Vagina (tissue), 2 donors: ENCODE data around the gene MEIKIN. TPM values are rescaled to one million over a fixed set of nuclear protein-coding genes. Genes with fewer than 3 reads are reported as not detected.

Source experiments
- DNase-seq, 2 donors: peaks; one replicate each; pipeline ENCODE4 v3.0.0-alpha.2; 2017; ENCODE audit errors: extremely low spot score in 2 of 2
- H3K27ac ChIP-seq: fragments of 200-600 bp; sonication (generic); one replicate; pipeline ENCODE4 v1.5.1; 2019
- H3K27me3 ChIP-seq: fragments of 200-600 bp; sonication (generic); one replicate; pipeline ENCODE4 v1.5.1; 2019
- H3K36me3 ChIP-seq, 2 donors: fragments of 200-600 bp; sonication (generic); one replicate each; pipeline ENCODE4 v1.5.1; 2017 to 2019
- H3K4me1 ChIP-seq: fragments of 200-600 bp; sonication (generic); one replicate; pipeline ENCODE4 v1.5.1; 2019
- H3K4me3 ChIP-seq, 2 donors: fragments of 200-600 bp; sonication (generic); 1 replicate in 1 of 2; 2 replicates in 1 of 2; pipeline ENCODE4 v1.5.1; 2016 to 2019
- H3K9me3 ChIP-seq: fragments of 200-600 bp; sonication (generic); one replicate; pipeline ENCODE4 v1.5.1; 2019
- CTCF ChIP-seq, 3 experiments: fragments of 450-650 bp in 2 of 3; fragments of 200-600 bp in 1 of 3; sonication (generic) in 1 of 3; IDR thresholded peaks; one replicate each; pipeline ENCODE4 v1.5.1; 2017 to 2019; ENCODE audit warnings: antibody characterized with exemption in 3 of 3, mild to moderate bottlenecking in 2 of 3, moderate library complexity in 2 of 3
- POLR2A ChIP-seq, 2 donors: fragments of 450-650 bp; IDR thresholded peaks; one replicate each; pipeline ENCODE4 v1.6.1; 2017; ENCODE audit warnings: antibody characterized with exemption in 2 of 2, mild to moderate bottlenecking in 2 of 2, moderate library complexity in 2 of 2
- POLR2AphosphoS5 ChIP-seq, 2 donors: sonication (generic); formaldehyde crosslinking; IDR thresholded peaks; one replicate each; pipeline ENCODE4 v1.9.0; 2017; ENCODE audit warnings: antibody characterized with exemption in 2 of 2, mild to moderate bottlenecking in 2 of 2, low read depth in 1 of 2; ENCODE audit not compliant: insufficient read depth in 1 of 2
- intact Hi-C: fragments of 100-400 bp; cut with DNase I; formaldehyde crosslinking; loops from one replicate; pipeline ENCODE4 v1.15.1; 2023
- total RNA-seq: library from RNA; depleted of rRNA; stranded (reverse); fragments of >200 nt; gene quantifications from one replicate; pipeline ENCODE4 v1.2.3, GENCODE V29; 2016

Gene MEIKIN
- total RNA-seq, 1 donor from 2014 or later, result not detected

GRCh38 chr5:131974622-131974955 lies 29.1 kb upstream of the MEIKIN start:
- Histone ChIP-seq H3K27me3 (no peaks in the 10 kb centered on the region), H3K4me3 (no peak overlapping the region), H3K9me3 (no peaks in the 10 kb centered on the region), H3K27ac (no peak overlapping the region), H3K4me1 (no peaks in the 10 kb centered on the region), H3K36me3 (no peaks in the 10 kb centered on the region)
- TF ChIP-seq POLR2AphosphoS5 (IDR thresholded peaks at IDR 0.05; ENCODE audit: insufficient read depth in 1 of 2, low read depth in 1 of 2) (no peak), CTCF (IDR thresholded peaks at IDR 0.05) (no peak), POLR2A (IDR thresholded peaks at IDR 0.05) (no peak)
- intact Hi-C loops, result no loop called here
- DNase-seq, result peak in 1 of 2 donors; percentile 81

- no peak for DNase-seq
- no peak overlapping the region for H3K4me3 ChIP-seq
Measured at GRCh38 chr5:131974016-131974415, 28.6 kb upstream of the MEIKIN start.

DNA sequence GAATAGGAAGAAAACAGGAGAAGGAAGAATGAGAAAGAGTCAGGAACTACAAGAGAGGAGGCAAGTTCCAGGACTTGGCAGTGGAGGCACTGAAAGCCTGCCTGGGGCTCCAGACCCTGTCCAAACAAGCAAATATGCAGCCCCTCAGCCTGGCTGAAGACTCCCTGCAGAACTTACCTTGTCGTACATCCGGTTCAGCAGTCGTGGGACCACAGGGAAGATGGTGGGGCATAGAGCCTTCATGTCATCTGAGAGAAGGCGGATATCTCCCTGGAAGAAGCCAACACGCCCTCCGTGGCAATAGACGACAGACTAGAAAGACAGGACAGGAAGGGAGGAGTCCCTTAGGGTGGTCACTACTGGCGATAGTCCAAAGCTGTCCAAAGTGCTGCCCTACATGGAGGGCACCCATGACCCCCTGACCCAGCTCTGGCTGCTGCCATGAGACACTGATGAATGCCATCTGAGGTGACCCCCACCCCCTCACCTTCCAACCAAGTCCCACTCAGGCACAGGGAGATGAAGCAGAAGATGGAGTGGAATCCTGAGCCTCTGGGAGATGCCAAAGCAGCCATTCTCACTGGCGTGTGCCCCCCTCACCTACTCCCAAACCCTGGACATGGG lies 27.7 kb upstream of the MEIKIN start:
- no peak for DNase-seq
- Histone ChIP-seq H3K4me3 (no peak overlapping the region), H3K9me3 (no peaks in the 10 kb centered on the region), H3K36me3 (no peaks in the 10 kb centered on the region), H3K4me1 (no peaks in the 10 kb centered on the region), H3K27ac (no peak overlapping the region), H3K27me3 (no peaks in the 10 kb centered on the region)
- intact Hi-C loops, result no loop called here
- TF ChIP-seq POLR2AphosphoS5 (IDR thresholded peaks at IDR 0.05; ENCODE audit: insufficient read depth in 1 of 2, low read depth in 1 of 2), result no peak
- TF ChIP-seq POLR2A (IDR thresholded peaks at IDR 0.05), result no peak
- TF ChIP-seq CTCF (IDR thresholded peaks at IDR 0.05), result no peak

More at GRCh38 chr5:131974016-131974415, 28.6 kb upstream of the MEIKIN start:
- H3K27me3 ChIP-seq, result no peaks in the 10 kb centered on the region
- intact Hi-C loops, result no loop called here
- H3K9me3 ChIP-seq, result no peaks in the 10 kb centered on the region
- H3K36me3 ChIP-seq, result no peaks in the 10 kb centered on the region
- TF ChIP-seq CTCF (IDR thresholded peaks at IDR 0.05), result no peak
- TF ChIP-seq POLR2A (IDR thresholded peaks at IDR 0.05), result no peak
- no peak for TF ChIP-seq POLR2AphosphoS5 (IDR thresholded peaks at IDR 0.05; ENCODE audit: insufficient read depth in 1 of 2, low read depth in 1 of 2)
- no peak overlapping the region for H3K27ac ChIP-seq
- no peaks in the 10 kb centered on the region for H3K4me1 ChIP-seq

GRCh38 chr5:131968396-131968954 lies 23.0 kb upstream of the MEIKIN start:
- no peak overlapping the region for H3K27ac ChIP-seq
- no peak for TF ChIP-seq POLR2AphosphoS5 (IDR thresholded peaks at IDR 0.05; ENCODE audit: insufficient read depth in 1 of 2, low read depth in 1 of 2)
- TF ChIP-seq CTCF (IDR thresholded peaks at IDR 0.05), result no peak
- TF ChIP-seq POLR2A (IDR thresholded peaks at IDR 0.05), result no peak
- no peaks in the 10 kb centered on the region for H3K4me1 ChIP-seq
- no peak for DNase-seq
- intact Hi-C loops, result no loop called here
- H3K36me3 ChIP-seq, result no peaks in the 10 kb centered on the region
- H3K4me3 ChIP-seq, result no peak overlapping the region
- no peaks in the 10 kb centered on the region for H3K27me3 ChIP-seq
- H3K9me3 ChIP-seq, result no peaks in the 10 kb centered on the region

DNA sequence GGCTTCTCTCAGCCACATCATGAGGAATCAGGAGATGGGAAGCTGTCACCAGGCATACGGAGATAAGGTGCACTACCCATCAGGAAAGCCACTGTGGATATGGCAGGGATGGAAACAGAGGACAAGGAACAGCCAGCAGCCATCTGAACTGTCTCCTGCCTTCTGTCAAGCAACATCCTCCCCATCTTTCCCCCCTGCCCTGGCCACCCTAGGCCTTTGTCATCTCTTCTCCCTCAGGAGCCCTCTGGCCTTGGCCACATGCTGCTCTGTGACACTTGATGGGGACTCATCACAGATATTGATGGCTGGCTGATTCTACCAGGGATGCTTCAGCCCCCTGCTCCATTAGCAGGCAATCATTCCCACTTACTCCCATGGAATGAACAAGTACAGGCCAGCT lies 21.1 kb upstream of the MEIKIN start:
- no peak overlapping the region for H3K4me3 ChIP-seq
- TF ChIP-seq POLR2AphosphoS5 (IDR thresholded peaks at IDR 0.05; ENCODE audit: insufficient read depth in 1 of 2, low read depth in 1 of 2), result no peak
- no peaks in the 10 kb centered on the region for H3K27me3 ChIP-seq
- no peaks in the 10 kb centered on the region for H3K36me3 ChIP-seq
- intact Hi-C loops, result no loop called here
- no peaks in the 10 kb centered on the region for H3K4me1 ChIP-seq
- no peak overlapping the region for H3K27ac ChIP-seq
- H3K9me3 ChIP-seq, result no peaks in the 10 kb centered on the region
- DNase-seq, result no peak
